GM18861 (cell line): Measurements from ENCODE around the gene ITGA1.
A peak's percentile ranks its signal among the peaks of the same experiment; 100 is the strongest.
"Not testable (repeated sequence)": the region's sequence is repeated elsewhere in the genome, so short reads cannot be mapped to it uniquely, and the experiment has no call there.

Experiments
- ATAC-seq: cut with Tn5 transposase; IDR thresholded peaks from one replicate; pipeline ENCODE4 v1.9.1; 2021; ENCODE audit not compliant: unreplicated experiment

ITGA1 gene

GRCh38 chr5:52787600-52788504, at the start of gene ITGA1, which contains the start of gene PELO:
TSS of gene ITGA1 (plus strand) at chr5:52787916. CDS start at chr5:52788354, 438 bp downstream.
TSS of gene PELO (plus strand) at chr5:52787916. CDS start at chr5:52800395, 12,479 bp downstream.
- peak; percentile 59 for ATAC-seq

- ATAC-seq, result peak; percentile 56
Observed at GRCh38 chr5:52738095-52738506, 49.6 kb upstream of the ITGA1 start.

- ATAC-seq, result no peak
Observed at GRCh38 chr5:52740007-52740406, 47.7 kb upstream of the ITGA1 start.

- ATAC-seq, result no peak
Observed at GRCh38 chr5:52743012-52743411, 44.7 kb upstream of the ITGA1 start.

GRCh38 chr5:52743529-52743928, 44.2 kb upstream of the ITGA1 start:
- no peak for ATAC-seq

- ATAC-seq, result peak; percentile 73
Observed at GRCh38 chr5:52743970-52744369, 43.7 kb upstream of the ITGA1 start.

GRCh38 chr5:52744867-52745458, 42.8 kb upstream of the ITGA1 start:
- not testable (repeated sequence) for ATAC-seq

- no peak for ATAC-seq
Observed at GRCh38 chr5:52746539-52746938, 41.2 kb upstream of the ITGA1 start.

GRCh38 chr5:52748590-52748989, 39.1 kb upstream of the ITGA1 start:
- ATAC-seq, result peak; percentile 56

GRCh38 chr5:52749666-52750065, 38.0 kb upstream of the ITGA1 start:
- ATAC-seq, result no peak

GRCh38 chr5:52751137-52751536, 36.6 kb upstream of the ITGA1 start:
- ATAC-seq, result no peak

GRCh38 chr5:52754051-52754450, 33.7 kb upstream of the ITGA1 start:
- no peak for ATAC-seq

GRCh38 chr5:52757527-52757926, 30.2 kb upstream of the ITGA1 start:
- ATAC-seq, result no peak

- no peak for ATAC-seq
Observed at GRCh38 chr5:52758014-52758413, 29.7 kb upstream of the ITGA1 start.

- ATAC-seq, result no peak
Observed at GRCh38 chr5:52759331-52759730, 28.4 kb upstream of the ITGA1 start.

- ATAC-seq, result peak; percentile 47
Observed at GRCh38 chr5:52760695-52761366, 26.9 kb upstream of the ITGA1 start.

- ATAC-seq, result no peak
Observed at GRCh38 chr5:52767217-52767743, 20.4 kb upstream of the ITGA1 start.

GRCh38 chr5:52767766-52768480, 19.8 kb upstream of the ITGA1 start:
- ATAC-seq, result peak; percentile 37

- no peak for ATAC-seq
Observed at GRCh38 chr5:52769061-52769460, 18.7 kb upstream of the ITGA1 start.

GRCh38 chr5:52770287-52770939, 17.3 kb upstream of the ITGA1 start:
- ATAC-seq, result no peak
